GM12874 (cell line): ENCODE results near the gene TMEM214.

Experiments used
- CTCF ChIP-seq: IDR thresholded peaks from 2 replicates; pipeline ENCODE4 v1.5.1; 2011; ENCODE audit warnings: low read depth, mild to moderate bottlenecking, control low read depth, low read length, moderate library complexity; ENCODE audit not compliant: insufficient read depth

TMEM214 gene

DNA sequence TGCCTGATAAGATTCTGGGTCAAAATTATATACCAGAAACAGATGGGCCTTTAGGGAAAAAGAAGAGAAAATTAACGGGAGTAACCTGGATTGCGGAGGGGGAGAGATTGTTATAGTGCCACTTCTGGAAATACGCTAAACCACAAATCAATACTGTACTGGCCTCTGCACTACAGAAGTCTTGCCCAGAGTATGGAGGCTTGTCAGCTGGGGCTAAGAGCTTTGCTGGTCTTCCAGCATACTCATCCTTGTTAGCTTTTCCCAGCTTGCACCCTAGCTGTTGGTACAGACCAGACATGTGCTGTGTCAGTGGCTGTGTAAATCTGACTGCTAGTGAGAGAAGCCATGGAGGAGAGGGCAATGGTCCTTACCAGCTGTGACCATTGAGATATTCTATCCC is 27.6 kb downstream of the TMEM214 start:
- no peak for TF ChIP-seq CTCF

DNA sequence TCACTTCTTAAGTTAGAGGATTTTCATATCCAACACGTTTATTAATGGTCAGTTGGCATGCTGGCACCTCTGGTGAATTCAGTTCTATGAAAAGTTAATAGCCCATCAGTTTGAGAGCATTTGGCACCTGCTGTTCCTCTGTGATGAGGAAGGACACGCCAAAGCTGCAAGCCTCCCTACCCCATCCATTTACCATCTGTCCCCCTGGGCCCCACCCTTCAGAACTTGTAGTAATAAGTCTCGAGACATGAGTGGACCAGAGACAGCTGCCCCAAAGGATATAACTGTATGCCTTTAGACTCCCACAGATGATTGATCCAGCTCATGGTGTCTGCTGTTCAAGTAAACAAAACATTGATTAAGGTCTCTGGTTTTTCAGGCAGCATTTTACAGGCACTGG is 32.4 kb downstream of the TMEM214 start:
- TF ChIP-seq CTCF = no peak

- no peak for TF ChIP-seq CTCF
These were observed 34.6 kb downstream of the TMEM214 start for GRCh38 chr2:27067385-27067784.

GRCh38 chr2:27069436-27069835 is 36.7 kb downstream of the TMEM214 start:
- no peak for TF ChIP-seq CTCF

- no peak for TF ChIP-seq CTCF
These were observed 37.3 kb downstream of the TMEM214 start for GRCh38 chr2:27069961-27070618.

DNA sequence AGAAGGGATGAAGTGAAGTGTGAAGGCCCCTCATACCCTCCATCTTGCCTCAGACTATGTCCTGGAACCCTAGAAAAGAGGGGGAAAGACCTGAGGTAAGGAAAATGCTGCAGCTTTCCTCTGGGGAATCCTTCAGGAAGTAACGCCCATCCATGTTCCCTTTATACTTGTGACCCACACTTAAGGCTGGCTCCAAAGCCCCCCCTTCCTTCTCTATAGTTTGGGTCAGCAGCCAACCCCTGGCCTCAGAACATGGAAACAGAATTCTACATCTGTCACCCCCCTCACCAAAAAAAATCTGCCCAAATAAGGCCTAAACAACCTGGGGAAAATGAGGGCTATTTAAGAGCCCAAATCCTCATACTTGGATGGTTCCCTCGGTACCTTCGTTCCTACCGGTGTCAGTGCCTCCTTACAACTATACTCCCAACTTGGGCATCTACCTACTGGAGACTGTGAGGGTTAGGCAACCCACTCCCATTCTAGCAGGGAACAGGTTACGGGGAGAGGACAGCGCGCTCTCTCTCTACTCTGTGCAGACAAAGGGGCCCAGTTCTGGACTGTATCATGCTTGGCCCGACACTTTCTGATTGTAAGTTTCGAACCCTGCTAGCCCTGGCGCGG is 38.0 kb downstream of the TMEM214 start:
- no peak for TF ChIP-seq CTCF

GRCh38 chr2:27071277-27071989 is 38.7 kb downstream of the TMEM214 start, which contains the start of gene OST4:
OST4 (minus strand) TSS chr2:27071654.
- TF ChIP-seq CTCF = no peak
